HUES48 (cell line): ENCODE results near the gene DZANK1.
"Not testable (repeated sequence)": the region's sequence is repeated elsewhere in the genome, so short reads cannot be mapped to it uniquely, and the experiment has no call there.

Experiments used
- H3K27ac ChIP-seq: one replicate; pipeline ENCODE4 v1.7.0; 2013; ENCODE audit warnings: low read depth, low read length, inconsistent platforms
- H3K27me3 ChIP-seq: 2 replicates; pipeline ENCODE4 v1.6.1; 2013; ENCODE audit warnings: mild to moderate bottlenecking, low read length; ENCODE audit not compliant: control insufficient read depth, insufficient read depth
- H3K36me3 ChIP-seq: 2 replicates; pipeline ENCODE4 v1.6.1; 2013; ENCODE audit warnings: low read length; ENCODE audit not compliant: control insufficient read depth, insufficient read depth
- H3K4me1 ChIP-seq: 2 replicates; pipeline ENCODE4 v1.6.1; 2013; ENCODE audit warnings: mild to moderate bottlenecking, low read length; ENCODE audit not compliant: control insufficient read depth, insufficient read depth
- H3K4me3 ChIP-seq: 2 replicates; pipeline ENCODE4 v1.5.1; 2013; ENCODE audit warnings: mild to moderate bottlenecking, low read depth, low read length
- H3K9ac ChIP-seq: 2 replicates; pipeline ENCODE4 v1.6.1; 2013; ENCODE audit warnings: mild to moderate bottlenecking, low read depth, low read length, moderate library complexity
- H3K9me3 ChIP-seq: 2 replicates; pipeline ENCODE4 v1.6.1; 2013; ENCODE audit warnings: low read length; ENCODE audit not compliant: control insufficient read depth, insufficient read depth

Gene DZANK1

DNA sequence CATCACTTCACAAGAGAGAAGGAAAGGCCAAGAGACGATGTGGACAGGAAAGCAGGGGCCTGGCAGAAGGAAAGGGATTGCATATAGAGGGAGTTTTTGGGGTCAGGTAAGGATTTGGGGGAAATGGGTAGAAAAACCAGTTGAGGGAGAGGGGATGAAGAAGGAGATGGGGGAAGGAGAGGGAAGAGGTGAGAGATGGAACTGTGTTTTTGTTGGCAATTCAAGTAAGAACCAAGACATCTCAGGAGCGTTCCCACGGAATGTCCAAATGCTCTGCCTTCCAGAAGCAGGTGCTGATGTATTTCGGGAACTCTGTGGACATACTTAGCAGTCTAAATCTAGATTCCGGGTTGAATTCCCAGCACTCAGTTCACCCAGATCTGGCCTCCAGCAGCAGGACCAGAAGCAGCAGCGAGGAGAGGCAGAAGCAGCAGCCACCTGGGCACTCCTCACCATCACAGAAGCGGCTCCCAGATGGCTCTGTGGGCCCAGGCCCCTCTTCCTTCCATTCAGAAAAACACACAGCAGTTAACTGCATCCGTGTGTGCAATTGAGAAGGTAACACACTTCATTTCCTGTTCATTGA, 88.8 kb downstream of the DZANK1 start:
- H3K27me3 ChIP-seq: no peaks in the 10 kb centered on the region
- H3K36me3 ChIP-seq: no peaks in the 10 kb centered on the region
- no peak overlapping the region for H3K9ac ChIP-seq
- H3K9me3 ChIP-seq: peaks cover 5% of the 10 kb centered on the region; the same call in 1 of the 2 replicates
- H3K27ac ChIP-seq: no peak overlapping the region
- no peak overlapping the region for H3K4me3 ChIP-seq
- H3K4me1 ChIP-seq: no peaks in the 10 kb centered on the region

DNA sequence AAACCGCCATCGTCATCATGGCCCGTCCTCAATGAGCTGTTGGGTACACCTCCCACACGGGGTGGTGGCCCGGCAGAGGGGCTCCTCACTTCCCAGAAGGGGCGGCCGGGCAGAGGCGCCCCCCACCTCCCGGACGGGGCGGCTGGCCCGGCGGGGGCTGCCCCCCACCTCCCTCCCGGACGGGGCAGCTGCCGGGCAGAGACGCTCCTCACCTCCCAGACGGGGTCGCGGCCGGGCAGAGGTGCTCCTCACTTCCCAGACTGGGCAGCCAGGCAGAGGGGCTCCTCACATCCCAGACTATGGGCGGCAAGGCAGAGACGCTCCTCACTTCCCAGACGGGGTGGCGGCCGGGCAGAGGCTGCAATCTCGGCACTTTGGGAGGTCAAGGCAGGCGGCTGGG, 91.3 kb downstream of the DZANK1 start:
- not testable (repeated sequence) for H3K9ac ChIP-seq, H3K27me3 ChIP-seq, H3K36me3 ChIP-seq, H3K4me3 ChIP-seq, H3K27ac ChIP-seq, H3K9me3 ChIP-seq, H3K4me1 ChIP-seq

- H3K36me3 ChIP-seq: no peaks in the 10 kb centered on the region
- H3K9me3 ChIP-seq: peaks cover 5% of the 10 kb centered on the region; the same call in 1 of the 2 replicates
- no peak overlapping the region for H3K4me3 ChIP-seq
- no peaks in the 10 kb centered on the region for H3K4me1 ChIP-seq
- no peaks in the 10 kb centered on the region for H3K27me3 ChIP-seq
- H3K27ac ChIP-seq: no peak overlapping the region
- H3K9ac ChIP-seq: no peak overlapping the region
Measured at GRCh38 chr20:18372296-18372695, 94.5 kb downstream of the DZANK1 start.

GRCh38 chr20:18364768-18365167, 102.1 kb downstream of the DZANK1 start:
- Histone ChIP-seq H3K36me3 (no peaks in the 10 kb centered on the region), H3K27ac (no peak overlapping the region), H3K9me3 (no peaks in the 10 kb centered on the region), H3K9ac (no peak overlapping the region), H3K27me3 (no peaks in the 10 kb centered on the region), H3K4me3 (no peak overlapping the region), H3K4me1 (no peaks in the 10 kb centered on the region)

GRCh38 chr20:18363708-18364107, 103.1 kb downstream of the DZANK1 start:
- Histone ChIP-seq H3K36me3 (no peaks in the 10 kb centered on the region), H3K4me3 (no peak overlapping the region), H3K27ac (no peak overlapping the region), H3K9ac (no peak overlapping the region), H3K9me3 (no peaks in the 10 kb centered on the region), H3K27me3 (no peaks in the 10 kb centered on the region), H3K4me1 (no peaks in the 10 kb centered on the region)

- no peaks in the 10 kb centered on the region for H3K36me3 ChIP-seq
- H3K4me3 ChIP-seq: no peak overlapping the region
- H3K4me1 ChIP-seq: no peaks in the 10 kb centered on the region
- H3K27ac ChIP-seq: no peak overlapping the region
- H3K9ac ChIP-seq: no peak overlapping the region
- H3K27me3 ChIP-seq: no peaks in the 10 kb centered on the region
- H3K9me3 ChIP-seq: no peaks in the 10 kb centered on the region
Measured at GRCh38 chr20:18362916-18363315, 103.9 kb downstream of the DZANK1 start.

GRCh38 chr20:18361678-18362077, 105.2 kb downstream of the DZANK1 start:
- Histone ChIP-seq H3K9ac (no peak overlapping the region), H3K9me3 (no peaks in the 10 kb centered on the region), H3K4me3 (no peak overlapping the region), H3K27ac (no peak overlapping the region), H3K36me3 (no peaks in the 10 kb centered on the region), H3K27me3 (no peaks in the 10 kb centered on the region), H3K4me1 (no peaks in the 10 kb centered on the region)

DNA sequence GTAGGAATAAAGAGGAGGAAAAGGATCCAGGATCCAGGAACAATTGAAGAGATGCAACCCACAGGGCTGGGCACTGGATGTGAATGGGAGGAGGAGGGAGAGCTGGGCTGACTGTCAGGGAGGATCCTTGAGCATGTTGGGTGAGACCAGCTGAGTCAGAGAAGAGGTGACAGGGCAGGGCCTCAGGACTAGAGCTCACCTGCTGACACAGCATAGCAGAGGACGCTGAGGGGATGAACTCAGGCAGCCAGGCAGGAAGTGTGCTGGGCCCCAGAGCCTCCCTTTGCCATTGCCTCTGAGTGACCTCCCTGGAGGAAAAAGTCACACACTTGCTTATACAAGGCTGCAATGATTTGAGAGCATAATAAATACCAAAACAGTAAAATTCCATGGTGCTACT, 106.2 kb downstream of the DZANK1 start:
- Histone ChIP-seq H3K4me1 (no peaks in the 10 kb centered on the region), H3K27me3 (no peaks in the 10 kb centered on the region), H3K36me3 (no peaks in the 10 kb centered on the region), H3K9ac (no peak overlapping the region), H3K27ac (no peak overlapping the region), H3K9me3 (no peaks in the 10 kb centered on the region), H3K4me3 (no peak overlapping the region)

- no peaks in the 10 kb centered on the region for H3K27me3 ChIP-seq
- H3K36me3 ChIP-seq: no peaks in the 10 kb centered on the region
- H3K4me3 ChIP-seq: no peak overlapping the region
- H3K9ac ChIP-seq: no peak overlapping the region
- no peak overlapping the region for H3K27ac ChIP-seq
- no peaks in the 10 kb centered on the region for H3K4me1 ChIP-seq
- peaks cover 6% of the 10 kb centered on the region; the same call in 1 of the 2 replicates for H3K9me3 ChIP-seq
Measured at GRCh38 chr20:18359854-18360253, 107.0 kb downstream of the DZANK1 start.

GRCh38 chr20:18349749-18350148, 117.1 kb downstream of the DZANK1 start:
- H3K4me1 ChIP-seq, H3K9ac ChIP-seq, H3K36me3 ChIP-seq, H3K9me3 ChIP-seq, H3K27me3 ChIP-seq, H3K4me3 ChIP-seq, H3K27ac ChIP-seq: not testable (repeated sequence)
